Bone marrow (tissue), 2 donors: ENCODE data around the gene PEX6.

ENCODE experiments used
- DNase-seq, 2 donors: peaks; one replicate each; lab custom pipeline; 2025; lab: John Stamatoyannopoulos, UW

PEX6 gene

GRCh38 chr6:42935322-42935721 lies 43.7 kb downstream of the PEX6 start:
- DNase-seq: no peak

GRCh38 chr6:42933205-42933604 lies 45.8 kb downstream of the PEX6 start:
- DNase-seq: no peak

GRCh38 chr6:42932412-42932811 lies 46.6 kb downstream of the PEX6 start:
- DNase-seq: no peak

GRCh38 chr6:42929821-42930360 lies 49.1 kb downstream of the PEX6 start:
- peak; percentile 79 to 90 for DNase-seq

GRCh38 chr6:42928986-42929820 lies 49.8 kb downstream of the PEX6 start, which contains the start of gene CNPY3:
TSS of gene CNPY3 (plus strand) at chr6:42929480. CDS start at chr6:42929571, 91 bp downstream.
- DNase-seq: peak; percentile 86 to 90

- DNase-seq: no peak
These were observed 53.6 kb downstream of the PEX6 start for GRCh38 chr6:42925248-42925857.

GRCh38 chr6:42923666-42924065 lies 55.3 kb downstream of the PEX6 start:
- DNase-seq: no peak

GRCh38 chr6:42921801-42922200 lies 57.2 kb downstream of the PEX6 start:
- DNase-seq: no peak

- DNase-seq: no peak
These were observed 62.7 kb downstream of the PEX6 start for GRCh38 chr6:42916288-42916687.

GRCh38 chr6:42915732-42916131 lies 63.2 kb downstream of the PEX6 start, which contains the start of gene PTCRA:
TSS of gene PTCRA (plus strand) at chr6:42916053. CDS start at chr6:42916070, 17 bp downstream.
- no peak for DNase-seq

GRCh38 chr6:42914546-42914945 lies 64.4 kb downstream of the PEX6 start:
- DNase-seq: no peak
